NCI-H1436 (cell line): Measurements from ENCODE around the gene ALKAL2.

Experiments used
- DNase-seq: peaks from one replicate; lab custom pipeline; 2025; lab: John Stamatoyannopoulos, UW

ALKAL2 gene

DNA sequence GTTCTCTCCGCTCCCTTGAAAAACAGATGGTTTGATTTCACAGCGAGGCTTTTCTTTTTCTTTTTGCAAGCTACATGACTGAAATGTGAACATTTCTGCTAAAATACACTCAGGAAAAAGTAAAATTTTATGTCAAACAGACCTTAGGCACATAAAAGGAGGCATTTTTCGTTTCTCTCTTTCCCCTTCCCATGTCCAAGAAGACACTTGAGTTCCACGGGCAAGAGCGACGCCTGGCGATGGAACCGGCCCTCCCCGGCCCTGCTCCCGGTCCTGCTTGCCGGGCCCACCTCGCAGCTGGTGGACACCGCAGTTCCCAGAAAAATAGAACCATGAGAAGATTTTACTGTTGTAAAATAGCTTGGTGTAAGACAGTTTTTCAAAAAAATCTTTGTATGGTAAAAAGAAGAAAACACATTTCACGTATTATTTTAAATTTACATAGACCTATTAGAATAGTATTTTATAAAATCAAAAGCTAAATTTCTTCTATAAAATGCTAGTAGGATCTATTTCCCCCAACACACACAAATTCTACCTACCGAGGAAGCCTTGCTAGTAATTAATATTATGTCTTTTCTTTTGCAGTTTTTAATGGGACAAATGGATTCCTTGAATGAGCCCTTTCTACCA is 2.3 kb upstream of the ALKAL2 start:
- DNase-seq = peak; percentile 44

DNA sequence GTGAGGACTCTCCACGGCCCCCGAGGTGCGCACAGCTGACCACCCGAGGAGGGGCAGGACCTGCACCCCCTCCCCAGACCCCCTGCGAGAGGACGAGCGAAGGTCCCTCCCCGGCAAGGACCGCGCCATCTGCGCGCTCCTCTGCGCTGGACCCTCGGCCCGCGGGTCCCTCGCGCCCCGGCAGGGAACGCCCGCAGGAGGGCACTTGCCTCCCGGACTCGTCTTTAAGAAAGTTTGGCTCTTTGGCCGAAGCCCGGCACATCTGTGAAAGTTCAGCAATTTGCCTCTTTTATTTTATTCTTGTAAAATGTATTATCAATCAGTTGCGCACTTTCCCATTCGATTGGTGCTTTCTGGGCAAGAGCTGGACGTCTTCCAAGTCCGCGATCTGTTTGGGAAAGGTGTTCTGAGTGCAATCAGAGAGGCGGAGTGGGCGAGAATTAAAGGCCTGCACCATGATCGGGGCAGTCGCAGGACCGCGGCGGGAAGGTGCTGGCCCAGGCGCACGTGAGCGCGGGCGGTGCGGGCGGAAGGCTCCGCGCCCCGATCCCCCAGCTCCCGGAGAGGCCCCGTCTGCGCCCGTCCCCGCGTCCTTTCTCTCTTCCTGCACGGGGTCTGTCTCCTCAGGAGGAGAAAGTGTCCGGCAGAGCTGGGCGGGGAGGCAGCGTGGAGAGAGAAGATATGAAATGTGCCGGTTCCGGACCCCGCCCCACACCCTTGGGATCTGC is 1.6 kb upstream of the ALKAL2 start:
- no peak for DNase-seq

DNA sequence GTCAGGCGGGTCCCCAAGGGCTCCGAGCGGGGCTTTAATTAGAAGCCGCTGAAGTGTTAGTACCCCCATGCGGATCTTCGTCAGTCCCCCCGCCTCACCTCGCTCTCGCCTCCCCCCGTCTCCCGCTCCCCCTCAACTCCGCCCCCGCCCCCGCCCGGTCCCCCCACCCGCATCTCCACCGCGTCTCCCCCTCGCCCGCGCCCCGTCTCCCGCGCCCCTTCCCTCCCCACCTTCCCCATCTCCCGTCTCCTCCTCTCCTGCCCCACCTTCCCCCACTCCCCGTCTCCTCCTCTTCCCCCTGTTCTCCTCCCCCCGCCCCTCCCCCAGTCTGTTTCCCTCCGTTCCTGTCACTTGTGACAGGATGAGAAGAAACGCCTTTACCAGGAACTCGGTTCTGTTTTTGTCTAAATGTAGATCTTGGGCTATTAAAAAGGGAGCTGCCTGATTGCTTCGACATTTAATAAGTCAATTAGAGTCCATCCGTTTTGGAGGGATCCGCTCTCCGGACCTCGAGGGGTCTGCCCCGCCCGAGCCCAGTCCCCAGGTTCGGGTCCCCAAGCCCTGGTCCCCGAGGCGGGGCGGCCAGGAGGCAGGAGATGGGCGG is 969 bp upstream of the ALKAL2 start:
- no peak for DNase-seq

DNA sequence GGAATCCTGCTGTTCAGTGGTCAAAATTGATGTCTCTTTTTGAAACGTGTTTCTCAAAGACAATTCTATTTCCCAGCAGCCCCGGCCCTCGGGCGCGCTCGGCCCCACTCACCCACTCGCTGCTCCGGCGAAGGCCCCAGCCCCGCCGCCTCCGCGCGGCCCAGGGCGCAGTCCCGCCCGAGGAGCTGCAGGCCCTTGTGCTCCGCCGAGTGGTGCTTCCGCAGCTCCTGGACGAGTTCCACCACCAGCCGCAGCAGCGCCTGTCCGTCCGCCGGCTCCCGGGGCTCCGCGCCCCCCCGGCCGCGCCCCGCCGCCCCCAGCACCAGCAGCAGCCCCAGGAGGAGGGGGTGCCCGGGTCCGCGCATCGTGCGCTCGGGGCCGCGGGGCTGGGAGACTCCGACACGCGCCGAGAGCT is 413 bp downstream of the ALKAL2 start:
- no peak for DNase-seq

DNA sequence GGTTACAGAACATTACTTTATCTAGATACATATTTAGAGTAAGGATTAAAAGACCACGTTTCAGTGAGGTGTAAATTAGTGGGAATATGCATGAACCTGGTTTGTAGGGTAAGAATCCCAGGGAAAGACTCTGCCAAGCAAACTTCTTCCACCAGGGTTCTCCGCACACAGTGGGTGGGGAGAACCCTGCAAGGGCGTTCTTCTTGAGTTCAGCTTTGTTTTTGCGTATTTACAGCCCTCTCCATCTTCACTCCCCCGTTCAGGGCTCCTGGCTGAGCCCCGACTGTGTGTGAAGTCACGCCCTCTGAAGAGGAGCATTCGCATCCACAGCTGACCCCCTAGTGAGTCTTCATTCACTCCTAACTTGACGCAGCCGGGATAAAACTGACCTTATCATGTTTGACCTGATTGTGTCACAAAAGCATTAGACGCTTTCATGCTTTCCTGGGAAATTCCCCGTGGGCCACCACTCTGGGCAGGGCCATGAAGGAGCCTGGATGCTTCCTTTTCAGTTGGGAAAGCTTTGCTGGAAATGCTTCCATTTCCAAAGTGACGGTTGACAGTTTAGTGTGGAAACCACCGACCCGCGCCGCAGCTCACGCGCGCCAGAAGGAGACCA is 1.0 kb downstream of the ALKAL2 start:
- DNase-seq = no peak

DNA sequence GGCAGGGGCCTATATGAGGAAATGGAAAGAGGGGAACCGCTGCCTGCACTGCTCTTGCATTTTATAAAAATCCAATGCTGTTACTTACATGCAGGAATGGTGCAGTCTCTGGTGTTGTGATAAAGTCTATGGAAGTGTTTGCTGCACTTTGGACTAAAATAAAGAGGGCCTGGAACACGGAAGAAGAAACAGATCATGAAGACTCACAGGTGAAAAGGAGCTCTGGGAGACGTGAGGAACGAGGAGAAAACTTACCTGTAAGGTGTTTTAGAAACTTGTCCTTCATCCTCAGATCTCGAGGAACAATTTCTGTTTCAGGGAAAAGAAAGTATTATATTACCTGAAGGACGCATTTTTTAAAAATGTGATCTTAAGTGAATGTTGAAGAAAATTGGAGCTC is 1.9 kb downstream of the ALKAL2 start:
- DNase-seq = no peak

DNA sequence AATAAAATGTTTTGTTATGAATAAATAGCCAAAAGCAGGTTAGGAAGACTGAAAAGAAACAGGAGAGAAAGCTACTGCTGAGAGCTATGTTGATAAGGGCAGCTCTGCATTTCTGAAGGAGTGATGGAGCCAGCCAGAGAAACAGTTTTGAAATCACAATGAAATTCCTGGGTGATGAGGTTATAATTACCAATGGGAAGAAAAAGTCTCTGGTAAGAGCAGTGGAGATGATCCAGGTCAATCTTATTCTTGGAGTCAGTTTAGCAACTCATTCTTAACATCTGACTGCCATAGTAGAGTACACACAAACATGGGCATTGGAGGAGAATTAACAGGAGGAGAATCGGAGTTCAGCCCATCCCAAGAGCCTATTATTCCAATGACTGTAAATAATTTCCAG is 2.4 kb downstream of the ALKAL2 start:
- DNase-seq = no peak

DNA sequence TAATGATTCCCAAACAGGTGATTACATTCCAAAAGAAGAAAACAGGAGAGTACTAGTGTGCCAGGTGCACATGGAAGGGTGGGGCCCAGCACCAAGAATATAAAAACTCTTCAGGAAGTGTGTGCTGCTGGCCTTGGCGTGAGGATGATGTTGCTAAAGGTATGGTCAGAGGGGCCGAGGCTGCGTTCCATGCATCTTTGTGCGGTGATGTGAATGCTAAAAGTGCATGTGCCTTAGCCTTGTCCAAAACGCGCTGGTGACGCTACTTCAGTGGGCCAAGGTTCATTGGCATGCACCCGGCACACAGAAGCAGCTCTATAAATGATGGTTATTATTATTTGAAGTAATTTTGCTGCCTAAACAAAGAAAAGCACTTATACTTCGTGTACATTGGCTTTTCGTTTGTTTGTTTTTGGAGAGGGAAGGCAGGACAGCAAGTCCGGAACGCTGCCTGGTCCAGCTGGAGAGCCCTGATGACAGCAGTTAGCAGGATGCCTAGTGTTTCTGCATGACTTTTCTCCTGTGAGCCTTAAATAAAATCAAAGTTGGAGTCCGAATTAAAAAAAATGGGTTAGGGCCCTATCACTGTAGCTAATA is 2.9 kb downstream of the ALKAL2 start:
- DNase-seq = no peak

DNA sequence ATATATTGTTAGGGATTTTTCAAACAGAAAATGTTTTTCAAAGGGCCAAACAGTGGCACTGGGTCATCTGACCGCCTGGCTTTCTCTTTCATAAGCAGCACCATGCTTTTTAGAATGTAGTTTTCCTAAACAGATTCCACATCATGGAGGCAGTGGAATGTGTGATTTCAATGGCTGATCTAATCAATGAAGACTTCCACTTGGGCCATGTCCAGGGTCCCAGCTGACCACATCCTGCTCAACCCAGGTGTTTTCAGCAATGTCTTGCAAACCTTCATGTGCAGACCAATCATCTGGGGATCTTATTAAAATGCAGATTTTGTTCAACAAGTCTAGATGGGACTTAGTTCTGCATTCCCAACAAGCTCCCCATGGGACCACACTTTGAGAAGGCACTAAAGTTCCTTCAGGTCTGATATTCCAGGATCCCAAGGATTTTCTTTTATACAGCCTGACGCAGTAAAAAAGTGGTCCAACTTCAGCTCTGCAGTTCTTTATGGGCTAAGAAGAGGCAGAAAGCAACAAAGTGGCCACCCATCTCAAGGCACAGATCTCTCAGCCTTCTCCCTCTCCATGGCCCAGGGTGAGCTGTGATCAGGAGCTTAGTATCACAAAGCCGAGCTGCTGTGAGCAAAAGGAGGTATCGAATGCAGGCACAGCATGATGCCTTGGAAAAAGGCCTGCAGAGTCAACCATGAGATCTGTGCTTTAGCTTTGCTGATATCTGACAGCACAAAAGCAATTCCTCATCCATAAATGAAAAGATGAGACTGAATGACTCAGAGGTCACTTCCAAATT is 3.7 kb downstream of the ALKAL2 start:
- no peak for DNase-seq

DNA sequence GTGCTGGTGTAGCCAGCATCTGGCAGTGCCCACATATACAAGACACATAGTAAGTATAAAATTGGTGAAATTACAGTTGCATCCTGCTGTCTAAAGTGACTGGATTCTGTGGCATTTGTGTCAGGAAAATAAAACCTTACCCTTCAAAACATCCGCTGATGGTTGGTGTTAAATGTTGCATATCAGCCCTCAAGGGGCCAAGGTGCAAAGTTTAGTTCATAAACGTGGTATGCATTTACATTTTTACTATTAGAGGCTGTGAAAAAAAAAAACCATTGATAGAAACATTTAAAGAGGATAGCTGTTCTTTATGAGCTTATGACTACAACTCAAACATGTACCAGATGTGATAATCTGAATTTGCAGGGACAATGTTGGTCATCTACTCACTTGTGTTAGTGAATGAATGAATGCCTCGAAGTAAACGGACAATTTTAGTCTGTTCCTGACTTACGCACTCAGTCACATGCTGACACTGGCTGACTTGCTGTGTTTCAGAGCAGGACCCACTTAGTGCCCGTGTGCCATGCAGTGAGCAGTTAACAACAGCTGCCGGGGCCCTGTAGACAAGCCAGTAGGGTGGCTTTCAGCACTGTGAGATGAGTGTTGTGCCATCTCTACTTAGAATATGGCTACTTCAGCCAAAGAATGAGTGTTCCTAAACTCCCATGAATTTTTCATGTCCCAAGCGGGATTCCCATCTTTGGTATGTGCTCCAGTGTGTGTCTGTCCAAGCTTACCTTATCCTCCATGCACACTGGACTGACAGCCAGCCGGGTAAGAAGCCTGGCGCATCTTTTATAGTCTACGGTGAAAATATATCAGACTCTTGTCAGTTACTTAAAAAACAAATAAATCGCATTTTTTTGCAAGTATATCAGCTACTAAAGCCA is 5.3 kb downstream of the ALKAL2 start:
- DNase-seq = no peak

DNA sequence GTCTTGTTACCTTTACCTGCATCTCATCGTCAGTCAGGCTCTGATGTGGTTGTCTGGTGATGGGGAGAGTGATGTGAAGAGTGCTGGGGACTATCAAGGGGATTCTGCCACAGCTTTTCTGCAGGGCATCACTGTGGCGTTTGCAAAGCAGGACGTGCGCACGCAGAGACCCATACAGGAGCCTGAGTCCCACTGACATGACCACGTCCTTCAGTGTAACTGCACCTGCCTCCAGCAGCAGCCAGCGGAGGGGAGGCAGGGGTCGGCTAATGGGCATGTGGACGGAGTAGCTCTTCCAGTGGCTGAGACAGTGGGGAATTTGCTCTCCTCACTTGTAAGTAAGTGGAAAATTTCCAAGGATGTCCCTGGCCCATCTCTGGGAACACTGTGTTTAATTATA is 6.5 kb downstream of the ALKAL2 start:
- no peak for DNase-seq

DNA sequence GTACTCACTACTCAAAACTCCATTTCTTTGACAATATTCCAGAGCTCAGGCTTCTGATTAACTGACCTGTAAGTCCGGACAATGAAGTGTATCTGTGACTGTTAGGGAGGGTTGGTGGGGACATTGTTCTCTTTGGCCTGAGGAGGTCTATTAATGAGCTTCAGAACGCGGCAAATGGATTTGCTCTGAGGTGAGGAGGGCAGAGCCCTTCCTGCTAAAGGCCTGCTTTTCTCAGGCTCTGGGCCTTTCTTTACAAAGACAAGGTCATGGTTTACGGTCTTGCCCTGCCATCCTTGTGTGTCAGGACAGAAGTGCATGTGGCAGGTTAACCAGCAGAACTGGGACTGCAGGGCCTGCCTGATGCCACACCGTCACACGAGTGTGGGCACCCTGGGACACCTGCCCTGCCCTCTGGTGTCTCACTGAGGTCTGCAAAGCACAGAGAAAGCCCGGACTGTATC is 7.2 kb downstream of the ALKAL2 start:
- no peak for DNase-seq

DNA sequence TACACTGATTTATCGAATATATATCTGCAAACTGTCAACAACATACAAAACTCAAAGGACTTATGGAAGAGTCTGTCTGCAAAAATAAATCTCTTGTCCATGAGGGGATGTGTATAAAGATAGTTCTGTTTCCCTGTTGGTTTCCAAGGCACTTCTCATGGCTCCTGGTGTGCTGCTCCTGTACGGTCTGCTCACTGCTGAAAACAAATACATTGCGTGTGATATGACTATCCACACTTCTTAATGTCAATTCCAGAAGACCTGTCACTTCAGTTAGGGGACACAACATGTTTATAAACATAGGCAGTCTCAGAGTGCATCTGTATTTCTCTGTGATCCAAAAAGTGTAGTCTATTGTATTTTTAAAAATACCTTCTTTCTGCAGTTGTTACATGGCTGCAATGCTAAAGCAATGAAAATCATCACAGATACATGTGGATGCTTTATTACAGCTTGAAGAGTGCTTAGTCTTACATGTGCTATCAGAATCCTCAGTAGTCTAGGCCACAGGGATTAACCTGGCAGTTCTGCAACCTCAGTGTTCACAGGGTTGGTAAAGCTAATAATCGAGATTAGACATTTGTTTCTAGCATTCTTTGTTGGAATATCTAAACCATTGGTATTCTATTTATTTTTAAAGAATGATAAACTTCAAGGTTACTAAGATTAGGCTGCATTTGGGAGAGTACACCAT is 7.8 kb downstream of the ALKAL2 start:
- no peak for DNase-seq

DNA sequence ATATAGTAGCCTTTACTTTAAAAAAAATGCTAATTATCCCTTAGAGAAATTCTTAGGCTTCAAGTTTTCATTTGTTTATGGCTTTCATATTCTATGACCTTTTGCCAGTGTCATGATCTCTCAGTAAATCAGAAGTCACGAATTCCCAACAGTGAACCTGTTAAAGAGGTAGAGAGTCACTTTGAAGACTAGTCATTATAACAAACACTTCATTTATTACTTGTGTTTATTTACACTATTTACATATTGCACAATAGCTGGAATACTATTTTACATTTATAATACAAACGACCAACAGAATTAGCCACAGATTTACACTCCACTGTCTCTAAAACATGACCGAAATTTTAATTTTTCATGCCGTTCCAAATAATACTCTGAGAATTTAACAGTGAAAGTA is 8.5 kb downstream of the ALKAL2 start:
- DNase-seq = no peak

DNA sequence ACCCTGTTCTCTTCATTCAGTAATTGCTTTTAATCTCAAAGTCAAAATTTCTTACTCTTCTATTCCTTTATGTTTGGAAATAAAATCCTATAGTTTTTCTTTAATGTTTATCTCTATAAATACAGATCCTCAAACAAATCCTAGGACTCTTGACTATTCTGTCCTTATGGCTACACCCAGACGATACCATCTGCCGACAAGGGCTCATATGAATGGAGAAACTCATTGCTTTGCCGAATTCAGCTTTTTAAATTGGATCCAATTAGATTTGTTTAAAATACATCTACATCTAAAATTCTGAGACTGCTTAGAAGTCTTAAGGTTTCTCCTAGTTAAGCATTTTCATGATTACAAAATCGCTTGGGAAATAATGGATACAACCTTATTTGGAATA is 9.0 kb downstream of the ALKAL2 start:
- no peak for DNase-seq

DNA sequence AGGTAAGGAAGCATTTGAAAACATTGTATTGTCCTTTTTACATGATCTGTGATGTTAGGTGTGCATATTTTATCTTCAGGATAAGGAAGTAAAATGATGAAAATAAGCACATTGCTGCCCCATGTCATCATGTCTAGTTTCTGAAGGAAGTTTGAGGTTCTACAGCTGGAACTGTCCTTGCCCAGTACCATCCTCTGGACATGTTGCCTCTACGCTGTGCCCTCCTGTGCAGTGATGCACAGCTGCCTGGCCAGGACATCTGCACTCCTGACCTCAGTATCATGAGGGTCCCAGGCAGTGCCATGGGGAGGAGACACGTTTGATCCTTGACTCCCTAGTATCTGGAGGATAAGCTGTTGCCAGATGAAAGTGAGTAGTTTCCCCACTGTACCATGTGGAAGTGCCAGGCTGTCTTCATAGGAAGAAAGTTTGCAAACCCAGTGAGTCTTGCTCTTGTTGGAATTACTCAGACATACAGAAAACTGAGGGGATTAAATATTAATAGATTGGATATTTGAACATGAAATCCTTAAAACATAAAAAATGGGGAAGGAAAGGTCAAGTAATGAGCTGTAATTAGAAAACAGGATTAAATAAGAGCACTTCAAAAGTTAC is 9.5 kb downstream of the ALKAL2 start:
- no peak for DNase-seq

DNA sequence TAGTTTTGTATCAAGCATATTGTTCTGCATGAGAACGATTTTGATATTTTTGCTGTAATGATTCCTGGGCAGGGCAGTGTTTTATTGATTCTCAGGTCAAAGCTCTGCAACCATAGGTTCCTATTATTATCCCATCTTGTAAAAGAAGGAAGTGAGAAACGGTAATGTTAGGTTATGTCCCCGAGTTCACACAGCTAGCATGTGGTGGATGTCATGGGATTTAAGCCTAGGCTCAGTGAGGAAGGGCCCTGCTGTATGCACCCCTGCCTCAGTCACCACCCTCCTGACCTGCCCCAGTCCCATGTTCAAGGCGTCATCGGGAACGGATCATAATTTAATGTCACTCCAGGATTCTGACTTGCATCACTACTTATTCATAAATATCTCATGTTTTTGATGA is 12.4 kb downstream of the ALKAL2 start:
- no peak for DNase-seq

DNA sequence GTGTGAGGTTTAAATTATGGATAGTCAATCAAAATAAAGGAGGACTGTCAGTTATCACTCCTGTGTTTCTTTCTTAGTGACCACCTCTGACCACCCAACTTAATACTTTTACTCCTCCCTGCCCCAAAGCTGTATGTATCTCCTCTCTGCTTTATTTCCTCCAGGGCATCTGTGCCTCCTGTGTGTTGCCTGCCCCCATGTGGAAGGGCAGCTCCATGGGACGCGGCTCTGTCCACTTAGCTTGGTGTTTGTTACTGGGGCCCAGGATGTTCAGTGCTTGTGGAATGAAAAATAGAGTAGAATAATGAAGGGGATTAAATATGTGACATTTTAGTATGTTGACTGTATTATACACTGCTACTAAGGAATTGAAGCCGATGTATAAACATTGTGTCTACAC is 13.4 kb downstream of the ALKAL2 start:
- no peak for DNase-seq

DNA sequence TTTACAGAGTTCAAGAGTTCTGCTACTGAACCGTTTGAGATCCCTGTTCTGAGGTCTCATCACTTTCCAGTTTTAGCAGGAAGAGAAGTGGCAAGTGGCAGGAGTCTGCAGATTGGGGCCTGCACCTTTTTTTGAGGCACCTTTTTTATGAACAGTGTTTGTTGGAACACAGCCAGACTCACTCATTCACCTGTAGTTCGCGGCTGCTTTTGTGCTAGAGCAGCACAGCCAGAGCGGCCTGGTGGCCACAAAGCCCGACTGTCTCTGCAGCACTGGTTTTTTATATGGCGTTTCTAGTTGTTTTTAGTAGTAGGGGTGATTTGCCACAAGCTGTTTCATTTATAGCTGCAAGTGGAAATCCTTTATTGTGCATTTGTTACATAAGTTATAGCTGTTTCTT is 14.6 kb downstream of the ALKAL2 start:
- DNase-seq = peak; percentile 35

DNA sequence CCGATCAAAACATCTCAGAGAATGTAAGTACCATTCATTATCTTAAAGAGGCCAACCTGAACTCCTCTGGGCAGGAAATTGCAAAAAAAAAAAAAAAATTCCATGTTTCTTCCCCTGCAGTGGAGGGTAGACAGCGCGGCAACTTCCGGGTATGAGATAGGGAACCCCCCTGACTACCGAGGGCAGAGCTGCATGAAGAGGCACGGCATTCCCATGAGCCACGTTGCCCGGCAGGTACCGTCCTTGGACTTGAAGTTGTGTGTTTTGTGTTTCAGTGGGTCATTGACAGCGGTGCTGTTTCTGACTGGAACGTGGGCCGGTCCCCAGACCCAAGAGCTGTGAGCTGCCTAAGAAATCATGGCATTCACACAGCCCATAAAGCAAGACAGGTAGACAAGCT is 16.0 kb downstream of the ALKAL2 start:
- DNase-seq = no peak
